Cortex of kidney (tissue), 1 donor: ENCODE data around the gene ADAM12.
"Not testable (repeated sequence)": the region's sequence is repeated elsewhere in the genome, so short reads cannot be mapped to it uniquely, and the experiment has no call there.

ENCODE experiments used
- DNase-seq: peaks from one replicate; lab custom pipeline; 2025; lab: John Stamatoyannopoulos, UW

Gene ADAM12

GRCh38 chr10:126177417-126178030 lies 210.8 kb downstream of the ADAM12 start:
- DNase-seq, result no peak

GRCh38 chr10:126175641-126176262 lies 212.5 kb downstream of the ADAM12 start:
- no peak for DNase-seq

- not testable (repeated sequence) for DNase-seq
Measured at GRCh38 chr10:126172755-126173154, 215.5 kb downstream of the ADAM12 start.

GRCh38 chr10:126171555-126171954 lies 216.7 kb downstream of the ADAM12 start:
- no peak for DNase-seq

GRCh38 chr10:126170776-126171175 lies 217.5 kb downstream of the ADAM12 start:
- no peak for DNase-seq

GRCh38 chr10:126170371-126170770 lies 217.9 kb downstream of the ADAM12 start:
- no peak for DNase-seq

GRCh38 chr10:126169899-126170298 lies 218.4 kb downstream of the ADAM12 start:
- no peak for DNase-seq

- no peak for DNase-seq
Measured at GRCh38 chr10:126166797-126167196, 221.5 kb downstream of the ADAM12 start.

GRCh38 chr10:126165874-126166273 lies 222.4 kb downstream of the ADAM12 start:
- DNase-seq, result no peak

GRCh38 chr10:126163506-126163905 lies 224.8 kb downstream of the ADAM12 start:
- DNase-seq, result no peak

GRCh38 chr10:126161691-126162090 lies 226.6 kb downstream of the ADAM12 start:
- no peak for DNase-seq

- no peak for DNase-seq
Measured at GRCh38 chr10:126160971-126161630, 227.2 kb downstream of the ADAM12 start.

GRCh38 chr10:126160571-126160970 lies 227.7 kb downstream of the ADAM12 start:
- no peak for DNase-seq

- DNase-seq, result no peak
Measured at GRCh38 chr10:126158133-126158892, 230.0 kb downstream of the ADAM12 start.

- no peak for DNase-seq
Measured at GRCh38 chr10:126157189-126157588, 231.1 kb downstream of the ADAM12 start.

- no peak for DNase-seq
Measured at GRCh38 chr10:126156503-126156902, 231.8 kb downstream of the ADAM12 start.

- no peak for DNase-seq
Measured at GRCh38 chr10:126156012-126156411, 232.3 kb downstream of the ADAM12 start.

GRCh38 chr10:126155528-126155927 lies 232.7 kb downstream of the ADAM12 start:
- no peak for DNase-seq

GRCh38 chr10:126153711-126154628 lies 234.3 kb downstream of the ADAM12 start:
- no peak for DNase-seq

- no peak for DNase-seq
Measured at GRCh38 chr10:126147866-126148587, 240.2 kb downstream of the ADAM12 start.

GRCh38 chr10:126146771-126147170 lies 241.5 kb downstream of the ADAM12 start:
- no peak for DNase-seq
